G401 (cell line): ENCODE results near the gene MAP6D1. TPM values are rescaled to one million over a fixed set of nuclear protein-coding genes. Genes with fewer than 3 reads are reported as not detected.
A peak's percentile ranks its signal among the peaks of the same experiment; 100 is the strongest.
"Not testable (repeated sequence)": the region's sequence is repeated elsewhere in the genome, so short reads cannot be mapped to it uniquely, and the experiment has no call there.

Experiments
- DNase-seq: peaks from one replicate; pipeline ENCODE4 v3.0.0-alpha.2; 2015; ENCODE audit warnings: low spot score
- in situ Hi-C: cut with HindIII; loops from 2 replicates; pipeline ENCODE4 v1.10.0; 2016; ENCODE audit warnings: low sequenced_read_pairs, mixed read lengths
- total RNA-seq: library from RNA; depleted of rRNA; stranded (reverse); fragments of >200 nt; shearing (Covaris generic); gene quantifications from 2 replicates; pipeline ENCODE4 v1.2.3, GENCODE V29; 2014

The MAP6D1 gene
- total RNA-seq, 1 experiment from 2014 or later, result 3.2 TPM

DNA sequence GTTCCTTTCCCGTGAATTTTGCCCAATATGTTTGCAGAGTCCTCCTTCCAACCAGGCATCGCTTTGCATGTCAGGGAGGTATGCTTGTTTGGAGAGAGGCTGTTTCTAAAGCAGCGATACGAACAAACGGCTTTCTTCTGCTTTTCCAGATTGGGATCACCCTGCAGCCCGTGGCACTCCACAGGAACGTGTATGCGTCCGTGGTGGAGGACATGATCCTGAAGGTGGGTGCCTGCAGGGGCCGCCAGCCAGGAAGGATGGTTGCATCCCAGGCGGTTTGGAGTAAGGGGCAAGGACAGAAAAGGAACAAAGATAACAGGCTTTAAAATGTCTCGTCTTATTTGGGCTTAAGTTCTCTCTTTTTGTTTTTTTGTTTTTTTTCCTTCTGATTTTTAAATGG lies 17.5 kb downstream of the MAP6D1 start:
- in situ Hi-C loops, result no loop called here
- no peak for DNase-seq

DNA sequence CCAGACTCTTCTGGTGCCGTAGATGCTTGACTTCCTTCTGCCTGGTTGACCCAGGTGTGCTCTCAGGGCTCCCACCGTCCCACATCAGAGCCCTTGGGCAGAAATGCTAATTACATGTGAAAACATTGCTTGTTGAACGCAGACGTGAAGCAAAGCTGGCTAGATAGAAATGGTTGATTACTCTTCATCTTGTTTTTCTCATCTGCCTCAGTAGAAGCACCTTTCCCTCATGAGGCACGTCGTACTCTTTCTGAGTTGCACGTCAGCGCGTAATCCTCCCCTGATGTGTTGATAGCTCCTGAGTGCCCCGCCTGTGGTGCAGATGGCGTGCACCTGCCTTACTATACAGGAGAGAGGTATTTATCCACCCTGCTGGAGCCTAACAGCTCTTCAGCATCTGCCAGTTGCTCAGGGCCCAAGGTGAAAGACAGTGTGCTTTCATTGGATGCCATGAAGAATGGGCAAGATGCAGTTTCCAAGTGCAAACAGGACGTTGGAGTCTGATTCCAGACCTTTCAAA lies 18.1 kb downstream of the MAP6D1 start:
- in situ Hi-C loops, result no loop called here
- no peak for DNase-seq

DNA sequence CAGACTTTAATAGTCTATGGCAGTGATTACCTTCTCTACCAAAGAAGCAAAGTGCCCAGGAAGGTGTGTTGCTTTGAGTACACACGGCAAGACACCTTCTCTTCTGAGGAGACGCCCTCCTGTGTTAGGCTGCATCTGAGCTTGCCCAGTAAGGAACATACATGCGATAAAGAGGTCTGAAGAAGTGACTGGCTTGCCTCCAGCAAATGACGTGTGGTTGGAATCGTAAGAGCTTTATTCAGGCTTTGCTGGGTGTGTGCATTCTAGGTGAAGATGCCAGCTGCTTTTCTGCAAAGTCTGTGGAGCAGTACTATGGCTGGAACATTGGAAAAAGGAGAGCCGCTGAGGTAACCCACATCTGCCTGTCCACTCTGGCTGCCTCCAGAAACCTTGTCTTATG lies 22.4 kb downstream of the MAP6D1 start:
- DNase-seq, result peak; percentile 78
- in situ Hi-C loops, result no loop called here

DNA sequence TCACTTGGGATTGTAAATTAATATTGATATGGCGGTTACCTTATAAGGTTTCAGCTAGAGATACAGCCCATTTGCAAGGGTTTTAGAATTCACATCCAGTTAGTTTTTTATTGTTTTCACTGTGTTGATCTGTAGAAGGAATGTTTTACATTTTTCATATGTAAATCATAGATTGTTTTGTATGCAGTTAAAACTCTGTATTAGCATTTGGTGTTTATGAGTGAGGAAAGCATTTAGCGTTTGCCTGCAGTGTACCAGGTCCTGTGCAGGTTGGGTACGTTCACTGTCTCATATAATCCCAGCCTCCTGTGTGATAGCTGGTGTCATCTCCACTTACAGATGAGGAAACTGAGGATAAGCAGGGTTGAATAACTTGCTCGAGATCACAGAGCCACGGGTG lies 23.8 kb downstream of the MAP6D1 start:
- DNase-seq, result no peak
- in situ Hi-C loops, result no loop called here

DNA sequence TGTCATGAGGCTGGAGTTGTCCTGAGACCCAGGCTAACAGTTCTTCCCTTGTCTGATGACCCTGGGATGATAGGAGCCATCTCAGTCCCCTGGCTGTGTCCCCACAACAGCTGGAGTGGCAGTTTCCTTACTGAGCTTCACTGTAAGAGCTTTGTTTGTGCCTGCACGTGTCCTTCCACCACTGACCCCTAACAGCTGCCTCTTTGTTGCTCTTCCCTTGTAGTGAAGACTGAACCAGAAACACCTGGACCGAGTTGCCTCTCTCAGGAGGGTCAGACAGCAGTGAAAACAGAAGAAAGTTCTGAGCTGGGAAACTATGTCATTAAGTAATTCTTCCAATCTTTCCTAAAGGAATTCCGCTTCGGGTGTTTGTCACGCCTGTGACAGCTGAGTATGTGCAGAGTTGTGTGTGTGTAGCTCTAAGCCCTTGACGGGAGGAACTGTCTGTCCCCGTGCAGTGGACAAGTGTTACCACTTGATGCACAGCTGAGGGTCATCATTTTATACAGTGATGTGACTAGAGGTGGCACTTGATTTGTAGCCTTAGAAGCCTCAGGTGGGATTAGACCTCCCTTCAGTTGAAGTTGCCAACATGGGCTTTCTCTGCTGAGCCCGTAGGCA lies 25.0 kb downstream of the MAP6D1 start:
- no peak for DNase-seq
- in situ Hi-C loops, result no loop called here

DNA sequence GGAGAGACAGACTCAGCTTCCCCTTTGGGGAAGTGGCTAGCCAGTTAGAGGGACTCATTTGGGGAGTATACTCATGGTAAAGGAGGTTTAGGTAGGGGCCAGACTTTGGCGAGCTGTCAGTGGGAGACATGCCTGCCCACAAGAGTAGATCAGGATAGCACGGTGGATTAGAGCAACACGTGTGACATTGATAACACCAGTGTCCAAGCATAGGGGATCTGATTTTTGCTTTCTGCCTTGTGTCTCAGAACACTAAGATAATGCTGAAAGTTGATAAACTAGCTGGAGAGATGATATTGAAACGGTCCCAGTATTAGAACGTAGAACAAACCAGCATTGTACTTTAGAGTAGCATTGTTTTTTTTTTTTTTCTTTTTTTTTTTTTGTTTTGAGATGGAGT lies 25.9 kb downstream of the MAP6D1 start:
- no peak for DNase-seq
- in situ Hi-C loops, result no loop called here

DNA sequence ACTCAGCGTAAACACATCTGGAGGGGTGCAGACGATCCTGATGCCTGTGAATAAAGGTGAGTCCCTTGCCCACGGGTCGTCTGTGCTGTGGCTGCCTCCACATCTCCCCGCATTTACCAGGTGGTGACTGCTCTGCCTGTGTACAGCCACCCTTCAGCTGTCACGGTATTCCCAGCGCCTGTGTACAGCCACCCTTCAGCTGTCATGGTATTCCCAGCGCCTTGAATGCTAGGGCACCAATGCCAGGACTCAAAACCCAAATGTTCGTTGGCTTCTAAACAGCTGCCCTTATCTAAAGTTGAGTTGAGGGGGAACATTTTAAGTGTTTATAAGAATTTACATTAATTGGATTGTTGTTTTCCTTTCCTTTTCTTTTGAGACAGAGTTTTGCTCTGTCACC lies 27.4 kb downstream of the MAP6D1 start:
- in situ Hi-C loops, result no loop called here
- no peak for DNase-seq

DNA sequence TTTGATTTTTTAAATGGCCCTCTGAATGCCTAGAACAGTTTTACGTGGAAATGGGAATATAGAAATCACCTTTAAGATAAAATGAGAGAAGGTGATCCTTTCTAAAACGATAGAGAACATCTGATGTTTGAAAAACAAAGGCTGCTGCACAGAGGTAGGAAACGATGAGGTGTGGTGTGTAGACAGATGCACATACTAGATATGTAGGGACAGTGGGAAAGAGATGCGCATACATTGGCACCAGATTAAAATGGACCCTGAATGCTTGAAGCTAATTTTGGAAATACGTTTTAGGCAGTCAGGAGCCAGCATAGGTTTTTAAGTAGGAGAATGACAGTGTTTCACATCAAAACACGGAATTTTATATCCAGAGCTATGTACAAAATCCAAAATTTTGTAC lies 29.0 kb downstream of the MAP6D1 start:
- in situ Hi-C loops, result no loop called here

DNA sequence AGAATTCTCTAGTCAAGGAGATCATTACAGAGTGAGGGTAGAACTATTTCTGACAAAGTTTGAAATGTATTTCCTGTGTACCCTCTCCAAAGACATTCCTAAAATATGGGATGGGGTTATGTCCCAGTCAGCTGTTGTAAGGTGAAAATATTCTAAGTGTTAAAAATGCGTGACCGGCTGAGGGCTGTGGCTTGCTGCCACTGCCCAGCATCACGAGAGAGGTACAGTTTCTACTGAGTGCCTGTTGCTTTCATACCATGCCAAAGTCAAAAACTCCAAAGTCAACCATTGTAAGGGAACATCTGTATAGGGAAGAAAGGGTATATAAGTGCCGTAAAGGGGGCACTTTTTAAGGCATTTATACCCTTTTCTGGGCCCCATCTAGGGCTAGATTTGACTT lies 30.9 kb downstream of the MAP6D1 start:
- in situ Hi-C loops, result no loop called here
- no peak for DNase-seq

More for the DNA sequence above, 29.0 kb downstream of the MAP6D1 start:
- no peak for DNase-seq

DNA sequence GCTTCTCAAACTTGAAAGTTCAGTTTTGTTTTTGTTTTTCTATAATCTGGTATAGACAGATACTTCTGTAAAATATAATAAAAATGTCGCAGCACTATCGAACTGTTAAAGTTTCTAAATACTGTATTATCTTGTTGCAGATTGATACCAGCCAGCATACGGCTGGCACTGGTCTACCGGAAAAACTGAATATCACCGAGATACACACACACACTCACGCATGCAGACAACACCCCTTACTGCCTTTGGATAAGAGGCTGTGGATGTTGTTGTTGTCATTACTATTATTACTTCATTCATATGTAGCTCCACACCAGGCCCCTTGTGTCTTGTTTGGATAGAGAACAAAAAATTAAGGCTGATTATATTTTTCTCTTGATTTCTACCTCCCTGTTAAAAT lies 32.4 kb downstream of the MAP6D1 start:
- in situ Hi-C loops, result no loop called here
- no peak for DNase-seq

DNA sequence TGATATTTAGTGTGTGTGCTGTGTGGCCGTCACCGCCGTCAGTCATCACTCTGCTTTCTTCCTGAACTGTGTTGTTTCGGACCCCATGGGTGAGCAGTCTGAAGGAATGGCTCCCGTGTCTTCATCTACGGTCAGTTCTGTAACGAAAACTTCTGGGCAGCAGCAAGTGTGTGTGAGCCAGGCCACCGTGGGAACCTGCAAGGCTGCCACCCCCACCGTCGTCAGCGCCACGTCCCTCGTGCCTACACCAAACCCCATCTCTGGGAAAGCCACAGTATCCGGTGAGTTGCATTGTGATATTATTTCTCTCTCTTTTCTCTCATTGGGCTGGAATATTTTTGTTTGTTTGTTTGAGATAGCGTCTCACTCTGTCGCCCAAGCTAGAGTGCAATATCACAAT lies 34.7 kb downstream of the MAP6D1 start:
- in situ Hi-C loops, result no loop called here
- no peak for DNase-seq

DNA sequence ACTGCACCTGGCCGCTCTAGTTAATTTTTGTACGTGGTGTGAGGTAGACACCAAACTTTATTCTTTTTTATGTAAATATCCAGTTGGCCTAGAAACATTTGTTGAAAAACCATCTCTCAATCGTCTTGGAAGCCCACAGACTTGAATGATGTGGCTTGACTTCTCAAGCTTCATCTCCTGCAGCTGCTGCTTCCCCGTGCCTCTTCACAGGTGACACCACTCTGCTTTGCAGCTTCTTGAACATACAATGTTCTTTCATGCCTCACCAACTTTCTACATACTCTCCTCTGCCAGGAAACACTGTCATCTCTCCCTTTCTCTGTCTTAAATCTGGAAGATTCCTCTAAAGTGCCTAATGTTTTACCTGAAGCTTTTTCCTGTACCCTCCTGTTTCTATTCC lies 35.6 kb downstream of the MAP6D1 start:
- no peak for DNase-seq
- in situ Hi-C loops, result no loop called here

DNA sequence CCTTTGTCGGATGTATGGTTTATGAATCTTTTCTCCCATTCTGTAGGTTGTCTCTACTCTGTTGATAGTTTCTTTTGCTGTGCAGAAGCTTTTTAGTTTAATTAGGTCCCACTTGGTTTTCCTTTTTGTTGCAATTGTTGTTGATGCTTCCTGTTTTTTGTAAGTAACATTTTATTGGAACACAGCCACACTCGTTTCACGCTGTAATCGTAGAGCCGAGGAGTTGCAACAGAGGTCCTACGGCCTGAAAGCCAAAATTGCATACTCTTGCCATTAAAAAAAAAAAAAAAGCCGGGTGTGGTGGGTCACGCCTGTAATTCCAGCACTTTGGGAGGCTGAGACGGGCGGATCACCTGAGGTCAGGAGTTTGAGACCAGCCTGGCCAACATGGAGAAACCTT lies 40.9 kb downstream of the MAP6D1 start:
- in situ Hi-C loops, DNase-seq: not testable (repeated sequence)

DNA sequence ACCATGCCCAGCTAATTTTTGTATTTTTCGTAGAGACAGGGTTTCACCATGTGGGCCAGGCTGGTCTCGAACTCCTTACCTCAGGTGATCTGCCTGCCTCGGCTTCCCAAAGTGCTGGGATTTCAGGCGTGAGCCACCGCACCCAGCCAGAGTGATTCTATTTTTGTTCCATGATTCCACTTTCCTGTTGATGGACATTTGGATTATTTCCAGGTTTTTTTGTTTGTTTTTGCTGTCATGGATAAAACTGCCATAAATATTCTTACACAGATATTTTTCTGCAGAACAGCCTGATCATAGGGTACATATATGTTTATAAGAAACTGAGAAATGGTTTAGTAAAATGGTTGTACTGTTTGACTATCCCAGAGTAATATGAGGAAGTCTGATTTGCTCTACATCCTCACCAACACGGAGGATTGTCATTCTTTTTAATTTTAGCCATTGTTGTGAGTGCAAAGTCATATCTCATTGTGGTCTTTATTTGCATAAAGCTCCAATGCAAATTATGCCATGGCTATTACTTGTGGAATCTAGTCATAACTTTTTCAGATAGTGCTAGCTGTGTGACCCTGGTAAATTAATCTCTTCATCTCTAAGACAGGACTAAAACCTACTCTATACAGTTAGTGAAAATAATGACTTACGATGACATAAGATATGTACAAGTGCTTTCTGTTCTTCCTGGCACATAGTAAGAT lies 42.7 kb downstream of the MAP6D1 start:
- in situ Hi-C loops, result no loop called here
- DNase-seq, result no peak

DNA sequence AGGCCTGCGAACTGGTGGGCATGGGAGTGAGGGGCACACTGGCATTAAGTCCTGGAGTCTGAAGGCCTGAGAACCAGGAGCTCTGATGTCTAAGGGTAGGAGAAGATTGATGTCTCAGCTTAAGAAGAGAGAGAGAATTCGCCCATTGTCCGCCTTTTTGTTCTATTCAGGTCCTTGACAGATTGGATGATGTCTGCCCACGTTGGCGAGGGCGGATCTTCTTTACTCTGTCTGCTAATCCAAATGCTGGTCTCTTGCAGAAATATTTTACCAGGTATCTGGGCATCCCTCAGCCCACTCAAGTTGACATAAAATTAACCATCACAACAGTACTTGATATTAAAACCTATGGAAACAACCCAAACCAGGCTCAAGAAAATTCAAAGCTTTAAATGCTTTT lies 44.1 kb downstream of the MAP6D1 start:
- in situ Hi-C loops, result no loop called here
- DNase-seq, result no peak

DNA sequence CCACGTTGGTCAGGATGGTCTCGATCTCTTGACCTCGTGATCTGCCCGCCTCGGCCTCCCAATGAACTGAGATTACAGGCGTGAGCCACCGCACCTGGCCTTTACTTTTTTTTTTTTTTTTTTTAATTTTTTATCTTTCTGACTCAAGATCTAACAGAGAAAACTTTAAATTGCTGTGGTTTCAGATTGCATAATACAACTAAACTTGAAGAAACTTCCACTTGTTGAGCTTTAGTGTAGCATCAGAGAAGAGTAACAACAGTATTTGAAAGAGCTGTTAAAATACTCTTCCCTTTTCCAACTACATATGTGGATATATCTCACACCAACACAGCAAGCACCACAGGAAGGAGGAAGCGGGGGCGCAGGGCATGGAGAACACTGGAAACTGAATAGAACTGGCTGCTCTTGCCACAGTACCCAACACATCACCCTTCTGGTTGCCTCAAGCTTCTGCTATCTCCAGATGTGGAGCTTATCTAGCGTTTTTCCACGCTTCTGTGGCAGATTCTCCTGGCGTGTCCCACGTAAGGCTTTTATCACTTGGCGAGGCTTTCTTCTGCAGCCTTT lies 45.4 kb downstream of the MAP6D1 start:
- DNase-seq, result no peak
- in situ Hi-C loops, result no loop called here

DNA sequence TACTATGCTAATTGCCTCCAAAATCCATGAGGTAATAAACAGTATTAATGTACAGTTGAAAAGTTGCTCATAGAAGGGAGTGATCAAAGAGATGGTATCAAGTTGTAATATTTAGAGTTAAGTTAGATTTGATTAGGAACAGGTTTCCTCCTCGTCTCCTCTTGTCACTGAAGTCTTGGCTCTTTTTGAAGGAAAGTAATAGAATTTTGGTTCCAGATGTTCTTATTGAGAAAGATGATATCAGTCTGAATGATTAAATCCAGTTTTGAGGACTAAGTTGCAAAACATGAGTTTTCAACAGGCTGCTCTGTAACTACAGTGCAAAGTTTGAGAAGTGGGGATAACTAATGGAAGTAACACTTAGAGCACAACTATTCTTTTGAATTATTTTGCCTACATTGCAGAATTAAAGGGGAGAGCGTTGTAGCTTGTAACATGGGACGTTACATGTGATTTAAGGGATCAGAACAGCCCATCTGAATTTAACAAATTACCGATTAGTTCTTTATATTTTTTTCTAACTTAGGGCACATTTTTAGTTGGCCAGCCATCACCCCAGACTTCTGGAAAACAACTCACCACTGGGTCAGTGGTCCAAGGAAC lies 48.3 kb downstream of the MAP6D1 start:
- in situ Hi-C loops, result no loop called here
- no peak for DNase-seq

DNA sequence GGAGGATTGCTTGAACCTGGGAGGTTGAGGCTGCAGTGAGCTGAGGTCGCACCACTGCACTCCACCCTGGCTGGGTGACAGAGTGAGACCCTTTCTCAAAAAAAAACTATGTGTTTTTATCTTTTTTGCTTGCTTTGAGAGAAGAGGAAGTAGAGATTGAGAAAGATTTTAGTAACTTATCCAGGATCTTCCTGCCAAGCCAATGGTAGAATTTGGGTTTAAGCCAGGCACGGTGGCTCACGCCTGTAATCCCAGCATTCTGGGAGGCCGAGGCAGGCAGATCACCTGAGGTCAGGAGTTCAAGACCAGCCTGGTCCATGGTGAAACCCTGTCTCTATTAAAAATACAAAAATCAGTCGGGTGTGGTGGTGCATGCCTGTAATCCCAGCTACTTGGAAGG lies 48.9 kb downstream of the MAP6D1 start:
- in situ Hi-C loops, DNase-seq: not testable (repeated sequence)

DNA sequence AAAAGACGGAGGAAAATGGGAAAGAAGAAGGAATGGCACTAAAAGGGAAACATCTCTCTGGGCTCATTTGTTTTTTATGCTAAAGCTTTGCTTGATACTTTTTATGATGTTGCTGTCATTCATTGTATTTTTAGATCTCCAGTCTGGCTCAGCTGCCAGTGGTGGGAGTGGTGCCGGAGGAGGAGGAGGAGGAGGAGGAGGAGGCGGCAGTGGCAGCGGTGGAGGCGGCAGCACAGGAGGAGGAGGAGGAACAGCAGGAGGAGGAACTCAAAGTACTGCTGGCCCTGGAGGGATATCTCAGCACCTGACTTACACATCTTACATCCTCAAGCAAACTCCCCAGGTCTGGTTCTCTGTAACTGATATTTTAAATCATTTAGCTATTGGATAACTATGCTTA lies 49.6 kb downstream of the MAP6D1 start:
- no peak for DNase-seq
- in situ Hi-C loops, result no loop called here

DNA sequence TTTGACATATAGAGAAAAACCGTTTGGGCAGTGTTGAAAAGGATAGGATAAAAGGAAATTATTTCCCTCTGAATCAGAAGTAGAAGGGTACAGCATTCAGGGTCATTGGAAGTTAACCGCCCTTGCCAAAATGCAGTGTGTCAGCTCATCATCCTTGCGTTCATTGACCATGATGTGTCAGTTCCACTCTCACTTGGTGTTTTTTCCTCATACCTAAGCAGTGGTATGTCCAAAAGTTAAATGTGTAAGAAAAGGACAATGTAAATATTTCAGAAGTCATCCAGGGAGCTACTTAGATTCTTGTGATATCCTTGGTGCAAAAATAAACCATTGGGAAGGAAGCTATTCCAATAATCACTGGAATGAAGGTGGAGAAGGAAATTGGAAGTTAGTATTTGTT lies 50.7 kb downstream of the MAP6D1 start:
- in situ Hi-C loops, result no loop called here

More for the DNA sequence above, 50.7 kb downstream of the MAP6D1 start:
- no peak for DNase-seq
